ENCODE data around the gene DNAH2. TPM values are rescaled to one million over a fixed set of nuclear protein-coding genes. Genes with fewer than 3 reads are reported as not detected.

The DNAH2 gene
- polyA plus RNA-seq, 1 of the 3 experiments (the other 2 are of a cell fraction): 0.13 TPM

DNA sequence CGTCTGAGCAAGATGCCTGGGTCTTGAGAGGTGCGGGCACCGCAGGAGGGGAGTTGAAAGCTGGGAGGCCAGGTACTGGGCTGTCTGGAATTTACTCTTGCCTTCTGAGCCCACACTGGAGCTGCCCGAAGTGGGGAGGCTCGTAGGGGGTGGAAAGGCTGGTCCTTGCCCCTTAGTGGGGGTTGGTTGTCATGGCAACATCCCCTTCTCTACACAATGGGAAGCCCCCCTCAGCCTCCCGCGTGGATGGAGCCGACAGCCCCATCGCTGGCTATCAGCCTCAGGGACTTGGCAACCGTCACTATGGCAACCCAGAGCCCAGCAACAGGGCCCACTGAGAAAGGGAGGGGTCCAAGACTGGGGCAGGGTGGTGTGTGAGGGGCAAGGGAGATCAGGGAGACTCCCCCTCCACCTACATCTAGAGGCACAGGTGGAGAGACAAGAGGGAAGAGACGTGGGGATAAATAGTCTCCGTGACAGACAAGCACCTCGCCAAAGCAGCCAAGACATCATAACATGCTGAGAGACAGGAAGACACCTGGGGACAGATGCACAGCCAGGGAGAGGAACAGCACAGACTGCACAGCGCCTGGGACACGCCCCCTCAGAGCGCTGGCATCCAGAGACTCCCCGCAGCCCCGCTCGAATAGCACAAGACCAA lies 5.3 kb upstream of the DNAH2 start (continued):
- TF ChIP-seq JUND (IDR thresholded peaks at IDR 0.05): no peak
- no peak for TF ChIP-seq MEF2A (IDR thresholded peaks at IDR 0.05; ENCODE audit: borderline replicate concordance, low read depth)
- no peak for TF ChIP-seq GATA2 (CRISPR knock-in tag; IDR thresholded peaks at IDR 0.05)
- no peak for TF ChIP-seq FOSL2 (IDR thresholded peaks at IDR 0.05; ENCODE audit: borderline replicate concordance, low read depth)
- no peak for TF ChIP-seq MXI1 (IDR thresholded peaks at IDR 0.05; ENCODE audit: low read depth, low read length)
- TF ChIP-seq POLR2AphosphoS5 (IDR thresholded peaks at IDR 0.05; ENCODE audit: low read depth, low read length): no peak
- TF ChIP-seq ELF1 (IDR thresholded peaks at IDR 0.05): no peak
- TF ChIP-seq, protein P1, sequence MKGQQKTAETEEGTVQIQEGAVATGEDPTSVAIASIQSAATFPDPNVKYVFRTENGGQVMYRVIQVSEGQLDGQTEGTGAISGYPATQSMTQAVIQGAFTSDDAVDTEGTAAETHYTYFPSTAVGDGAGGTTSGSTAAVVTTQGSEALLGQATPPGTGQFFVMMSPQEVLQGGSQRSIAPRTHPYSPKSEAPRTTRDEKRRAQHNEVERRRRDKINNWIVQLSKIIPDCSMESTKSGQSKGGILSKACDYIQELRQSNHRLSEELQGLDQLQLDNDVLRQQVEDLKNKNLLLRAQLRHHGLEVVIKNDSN (IDR thresholded peaks at IDR 0.05; ENCODE audit: borderline replicate concordance, low read depth): no peak

- no peak overlapping the region for H2AFZ ChIP-seq (ENCODE audit: low read depth)
- no peak for DNase-seq
- H3K9me2 ChIP-seq: no peaks in the 10 kb centered on the region
- ChIA-PET POLR2A (interaction anchor here (1.9 to 2.0 kb wide), 2 partner anchors 10 to 27 kb away, joined by 6 to 11 read pairs; partner anchors contain the start of genes EFNB3, TP53 and WRAP53), CTCF (interaction anchor here (1.0 to 8.2 kb wide), 3 partner anchors 8 to 26 kb away, joined by 3 to 82 read pairs (median 5); partner anchors contain the start of genes EFNB3, TP53 and WRAP53)
- H3K4me2 ChIP-seq: no peak overlapping the region
- H3K27ac ChIP-seq (ENCODE audit: low read depth in 2 of 2, low read length in 1 of 2): no peak overlapping the region
- TF ChIP-seq ELF1 (IDR thresholded peaks at IDR 0.05): no peak
- TF ChIP-seq EZH2phosphoT487 (IDR thresholded peaks at IDR 0.05; ENCODE audit: borderline replicate concordance, low read depth): no peak
- no peak for TF ChIP-seq NRF1 (IDR thresholded peaks at IDR 0.05; ENCODE audit: low read depth, low read length)
- TF ChIP-seq NFIC (IDR thresholded peaks at IDR 0.05; ENCODE audit: borderline replicate concordance): no peak
- H3F3A ChIP-seq (replicated peaks; ENCODE audit: insufficient read depth): peaks cover 9% of the 10 kb centered on the region
- H3K9ac ChIP-seq: no peak overlapping the region
- no peak overlapping the region for H3K4me3 ChIP-seq (ENCODE audit: low read depth in 2 of 2, low read length in 1 of 2)
- no peaks in the 10 kb centered on the region for H3K9me3 ChIP-seq
- no peaks in the 10 kb centered on the region for H3K79me2 ChIP-seq (ENCODE audit: insufficient read depth)
- peaks cover 0 to 2% of the 10 kb centered on the region in 2 experiments for H3K36me3 ChIP-seq (replicated peaks in 1 of 2; ENCODE audit: control insufficient read depth in 1 of 2, insufficient read depth in 2 of 2, low read length in 1 of 2)
- H4K20me1 ChIP-seq (ENCODE audit: insufficient read depth): no peaks in the 10 kb centered on the region
- whole genome bisulfite sequencing (ENCODE audit: low lambda C conversion rate): 63% methylated on average over 9 of the region's 9 CpGs
- no peaks in the 10 kb centered on the region for H3K27me3 ChIP-seq (ENCODE audit: insufficient read depth)
- H3K4me1 ChIP-seq (ENCODE audit: control insufficient read depth in 1 of 2, insufficient read depth in 2 of 2, low read depth in 1 of 2, low read length in 1 of 2): peaks cover 3 to 27% of the 10 kb centered on the region in 2 experiments; a peak in 1 of 4 replicates
Measured at GRCh38 chr17:7713782-7714181, 3.8 kb upstream of the DNAH2 start.

DNA sequence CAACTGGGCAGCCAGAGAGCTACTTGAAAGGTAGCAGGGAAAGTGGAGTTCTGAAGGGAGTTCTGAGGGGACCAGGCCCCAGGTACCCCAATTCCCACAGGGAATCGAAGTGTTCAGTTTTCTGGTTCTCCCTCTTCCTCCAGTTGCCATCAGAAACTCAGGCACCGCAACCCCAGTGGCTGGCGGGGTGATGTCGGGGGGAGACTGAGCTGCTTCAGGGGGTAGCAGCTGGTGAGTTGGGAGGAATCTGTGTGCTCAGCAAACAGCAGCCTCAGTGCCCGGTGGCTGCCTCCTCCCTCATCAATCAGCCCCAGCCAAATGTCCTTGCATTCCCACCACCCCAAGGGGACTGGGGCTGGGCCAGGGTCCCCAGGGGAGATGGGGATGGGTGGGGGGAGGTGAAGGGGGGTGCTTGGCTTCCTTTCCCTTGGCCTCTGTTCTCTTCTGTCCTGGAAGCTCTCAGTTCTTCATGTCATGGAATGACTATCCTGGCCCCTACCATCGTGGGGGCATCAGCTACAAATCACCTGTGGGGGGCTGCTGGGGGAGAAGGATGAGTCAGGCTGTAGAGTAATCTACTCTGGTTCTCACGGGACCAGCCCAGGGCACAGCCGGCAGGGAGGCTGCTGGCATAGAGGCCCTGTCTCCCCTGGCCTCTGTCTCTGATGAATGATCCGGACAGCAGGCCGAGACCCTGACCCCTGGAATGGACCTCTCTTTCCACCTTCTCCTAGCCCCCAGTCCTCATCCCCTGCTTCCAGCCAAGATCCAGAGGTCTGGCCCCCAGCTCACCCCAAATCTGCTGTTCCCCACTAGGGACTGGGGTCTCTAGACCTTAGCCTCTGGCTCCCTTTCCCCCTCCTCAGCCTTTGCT lies 2.6 kb upstream of the DNAH2 start:
- Histone ChIP-seq H3K27ac (ENCODE audit: low read depth in 2 of 2, low read length in 1 of 2) (no peak overlapping the region), H3K36me3 (replicated peaks in 1 of 2; ENCODE audit: control insufficient read depth in 1 of 2, insufficient read depth in 2 of 2, low read length in 1 of 2) (peaks cover 0 to 1% of the 10 kb centered on the region in 2 experiments), H3K9me2 (no peaks in the 10 kb centered on the region), H3K27me3 (ENCODE audit: insufficient read depth) (no peaks in the 10 kb centered on the region), H3K79me2 (ENCODE audit: insufficient read depth) (no peaks in the 10 kb centered on the region), H3K9ac (no peak overlapping the region), H3F3A (replicated peaks; ENCODE audit: insufficient read depth) (peaks cover 10% of the 10 kb centered on the region), H3K9me3 (no peaks in the 10 kb centered on the region), H3K4me1 (ENCODE audit: control insufficient read depth in 1 of 2, insufficient read depth in 2 of 2, low read depth in 1 of 2, low read length in 1 of 2) (peaks cover 3 to 27% of the 10 kb centered on the region in 2 experiments; a peak in 1 of 4 replicates), H4K20me1 (ENCODE audit: insufficient read depth) (no peaks in the 10 kb centered on the region), H3K4me2 (no peak overlapping the region), H3K4me3 (ENCODE audit: low read depth in 2 of 2, low read length in 1 of 2) (no peak overlapping the region), H2AFZ (ENCODE audit: low read depth) (no peak overlapping the region)
- ChIA-PET POLR2A (interaction anchor here (1.9 to 2.0 kb wide), 2 partner anchors 11 to 28 kb away, joined by 6 to 11 read pairs; partner anchors contain the start of genes EFNB3, TP53 and WRAP53), CTCF (interaction anchor here (3.2 to 8.2 kb wide), 3 partner anchors 9 to 154 kb away, joined by 7 to 85 read pairs (median 82); partner anchors contain the start of genes EFNB3, TP53 and WRAP53)
- 92% methylated on average over 9 of the region's 10 CpGs for WGBS (ENCODE audit: low lambda C conversion rate)
- DNase-seq: no peak
- TF ChIP-seq ELF1 (IDR thresholded peaks at IDR 0.05): no peak
- TF ChIP-seq RCOR1 (IDR thresholded peaks at IDR 0.05; ENCODE audit: low read length): no peak
- TF ChIP-seq POLR2AphosphoS5 (IDR thresholded peaks at IDR 0.05; ENCODE audit: low read depth, low read length): no peak
- no peak for TF ChIP-seq ZBTB33 (IDR thresholded peaks at IDR 0.05; ENCODE audit: borderline replicate concordance, low read depth)
- no peak for TF ChIP-seq EP300 (IDR thresholded peaks at IDR 0.05; ENCODE audit: borderline replicate concordance in 1 of 2, low read depth in 1 of 2, low read length in 1 of 2)
- TF ChIP-seq, protein P2, sequence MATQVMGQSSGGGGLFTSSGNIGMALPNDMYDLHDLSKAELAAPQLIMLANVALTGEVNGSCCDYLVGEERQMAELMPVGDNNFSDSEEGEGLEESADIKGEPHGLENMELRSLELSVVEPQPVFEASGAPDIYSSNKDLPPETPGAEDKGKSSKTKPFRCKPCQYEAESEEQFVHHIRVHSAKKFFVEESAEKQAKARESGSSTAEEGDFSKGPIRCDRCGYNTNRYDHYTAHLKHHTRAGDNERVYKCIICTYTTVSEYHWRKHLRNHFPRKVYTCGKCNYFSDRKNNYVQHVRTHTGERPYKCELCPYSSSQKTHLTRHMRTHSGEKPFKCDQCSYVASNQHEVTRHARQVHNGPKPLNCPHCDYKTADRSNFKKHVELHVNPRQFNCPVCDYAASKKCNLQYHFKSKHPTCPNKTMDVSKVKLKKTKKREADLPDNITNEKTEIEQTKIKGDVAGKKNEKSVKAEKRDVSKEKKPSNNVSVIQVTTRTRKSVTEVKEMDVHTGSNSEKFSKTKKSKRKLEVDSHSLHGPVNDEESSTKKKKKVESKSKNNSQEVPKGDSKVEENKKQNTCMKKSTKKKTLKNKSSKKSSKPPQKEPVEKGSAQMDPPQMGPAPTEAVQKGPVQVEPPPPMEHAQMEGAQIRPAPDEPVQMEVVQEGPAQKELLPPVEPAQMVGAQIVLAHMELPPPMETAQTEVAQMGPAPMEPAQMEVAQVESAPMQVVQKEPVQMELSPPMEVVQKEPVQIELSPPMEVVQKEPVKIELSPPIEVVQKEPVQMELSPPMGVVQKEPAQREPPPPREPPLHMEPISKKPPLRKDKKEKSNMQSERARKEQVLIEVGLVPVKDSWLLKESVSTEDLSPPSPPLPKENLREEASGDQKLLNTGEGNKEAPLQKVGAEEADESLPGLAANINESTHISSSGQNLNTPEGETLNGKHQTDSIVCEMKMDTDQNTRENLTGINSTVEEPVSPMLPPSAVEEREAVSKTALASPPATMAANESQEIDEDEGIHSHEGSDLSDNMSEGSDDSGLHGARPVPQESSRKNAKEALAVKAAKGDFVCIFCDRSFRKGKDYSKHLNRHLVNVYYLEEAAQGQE (IDR thresholded peaks at IDR 0.05; ENCODE audit: low read depth, low read length): no peak
- no peak for TF ChIP-seq FOXJ3 (CRISPR knock-in tag; IDR thresholded peaks at IDR 0.05)

All from SK-N-SH (cell line).